ENCODE data around the gene CIB1.

Gene CIB1

GRCh38 chr15:90243943-90244639 lies 10.3 kb upstream of the CIB1 start:
- H3K27ac ChIP-seq (ENCODE audit: insufficient read depth in 1 of 2, low read depth in 1 of 2, low read length in 2 of 2, poor library complexity in 1 of 2, severe bottlenecking in 2 of 2): no peak overlapping the region
- H3K4me1 ChIP-seq (ENCODE audit: control extremely low read depth in 1 of 4, control insufficient read depth in 4 of 4, insufficient read depth in 4 of 4, low read length in 3 of 4): peaks cover 0 to 4% (median under 1%) of the 10 kb centered on the region in 4 experiments
- ChIA-PET POLR2A (no interaction called here), CTCF (no interaction called here)
- H3K9me3 ChIP-seq (ENCODE audit: control extremely low read depth in 1 of 5, control insufficient read depth in 4 of 5, insufficient read depth in 2 of 5, low read depth in 1 of 5, low read length in 4 of 5): no peaks in the 10 kb centered on the region
- DNase-seq: no peak
- H3K4me3 ChIP-seq (ENCODE audit: control insufficient read depth in 1 of 7, extremely low read depth in 1 of 7, insufficient read depth in 4 of 7, low read depth in 2 of 7, low read length in 6 of 7): no peak overlapping the region
- peaks cover 0 to 14% (median 1%) of the 10 kb centered on the region in 4 experiments for H3K36me3 ChIP-seq (ENCODE audit: control insufficient read depth in 4 of 4, insufficient read depth in 4 of 4, low read length in 3 of 4)
- H3K27me3 ChIP-seq (replicated peaks in 2 of 5; ENCODE audit: control insufficient read depth in 4 of 5, insufficient read depth in 5 of 5, low read length in 4 of 5): no peaks in the 10 kb centered on the region
- 96% methylated on average over 7 of the region's 10 CpGs for WGBS (ENCODE audit: insufficient coverage)

- Histone ChIP-seq H3K4me1 (ENCODE audit: control extremely low read depth in 1 of 4, control insufficient read depth in 4 of 4, insufficient read depth in 4 of 4, low read length in 3 of 4) (no peaks in the 10 kb centered on the region), H3K36me3 (ENCODE audit: control insufficient read depth in 4 of 4, insufficient read depth in 4 of 4, low read length in 3 of 4) (peaks cover 0 to 25% (median 7%) of the 10 kb centered on the region in 4 experiments), H3K9me3 (ENCODE audit: control extremely low read depth in 1 of 5, control insufficient read depth in 4 of 5, insufficient read depth in 2 of 5, low read depth in 1 of 5, low read length in 4 of 5) (no peaks in the 10 kb centered on the region), H3K27ac (ENCODE audit: insufficient read depth in 1 of 2, low read depth in 1 of 2, low read length in 2 of 2, poor library complexity in 1 of 2, severe bottlenecking in 2 of 2) (peak overlapping the region in 1 of 2 experiments; percentile 14), H3K4me3 (ENCODE audit: control insufficient read depth in 1 of 7, extremely low read depth in 1 of 7, insufficient read depth in 4 of 7, low read depth in 2 of 7, low read length in 6 of 7) (no peak overlapping the region), H3K27me3 (replicated peaks in 2 of 5; ENCODE audit: control insufficient read depth in 4 of 5, insufficient read depth in 5 of 5, low read length in 4 of 5) (no peaks in the 10 kb centered on the region)
- DNase-seq: no peak
- CTCF ChIA-PET: interaction anchor here (0.8 to 1.3 kb wide), 3 partner anchors 8 to 1609 kb away, joined by 3 to 5 read pairs (median 3); partner anchors contain the start of gene TTLL13
- POLR2A ChIA-PET: no interaction called here
- 89% methylated on average over 21 of the region's 22 CpGs for WGBS (ENCODE audit: insufficient coverage)
These were observed 7.8 kb upstream of the CIB1 start for GRCh38 chr15:90241343-90242192.

GRCh38 chr15:90240856-90241255 lies 7.1 kb upstream of the CIB1 start:
- POLR2A ChIA-PET: no interaction called here
- Histone ChIP-seq H3K4me3 (ENCODE audit: control insufficient read depth in 1 of 7, extremely low read depth in 1 of 7, insufficient read depth in 4 of 7, low read depth in 2 of 7, low read length in 6 of 7) (no peak overlapping the region), H3K27me3 (replicated peaks in 2 of 5; ENCODE audit: control insufficient read depth in 4 of 5, insufficient read depth in 5 of 5, low read length in 4 of 5) (no peaks in the 10 kb centered on the region), H3K36me3 (ENCODE audit: control insufficient read depth in 4 of 4, insufficient read depth in 4 of 4, low read length in 3 of 4) (peaks cover 0 to 30% (median 7%) of the 10 kb centered on the region in 4 experiments), H3K27ac (ENCODE audit: insufficient read depth in 1 of 2, low read depth in 1 of 2, low read length in 2 of 2, poor library complexity in 1 of 2, severe bottlenecking in 2 of 2) (peak overlapping the region in 1 of 2 experiments; percentile 14), H3K4me1 (ENCODE audit: control extremely low read depth in 1 of 4, control insufficient read depth in 4 of 4, insufficient read depth in 4 of 4, low read length in 3 of 4) (no peaks in the 10 kb centered on the region), H3K9me3 (ENCODE audit: control extremely low read depth in 1 of 5, control insufficient read depth in 4 of 5, insufficient read depth in 2 of 5, low read depth in 1 of 5, low read length in 4 of 5) (no peaks in the 10 kb centered on the region)
- WGBS (ENCODE audit: insufficient coverage): 97% methylated on average over 8 of the region's 8 CpGs
- CTCF ChIA-PET: interaction anchor here (0.9 to 1.5 kb wide), 3 partner anchors 9 to 1610 kb away, joined by 3 to 5 read pairs (median 4); partner anchors contain the start of gene TTLL13
- no peak for DNase-seq

- CTCF ChIA-PET: interaction anchor here (1.5 to 2.1 kb wide), 3 partner anchors 9 to 54 kb away, joined by 4 to 11 read pairs (median 6); partner anchors contain the start of gene TTLL13
- peaks cover 0 to 30% (median 7%) of the 10 kb centered on the region in 4 experiments for H3K36me3 ChIP-seq (ENCODE audit: control insufficient read depth in 4 of 4, insufficient read depth in 4 of 4, low read length in 3 of 4)
- DNase-seq: no peak
- POLR2A ChIA-PET: no interaction called here
- no peaks in the 10 kb centered on the region for H3K27me3 ChIP-seq (replicated peaks in 2 of 5; ENCODE audit: control insufficient read depth in 4 of 5, insufficient read depth in 5 of 5, low read length in 4 of 5)
- 100% methylated on average over 1 of the region's 3 CpGs for WGBS (ENCODE audit: insufficient coverage)
- H3K4me3 ChIP-seq (ENCODE audit: control insufficient read depth in 1 of 7, extremely low read depth in 1 of 7, insufficient read depth in 4 of 7, low read depth in 2 of 7, low read length in 6 of 7): no peak overlapping the region
- no peaks in the 10 kb centered on the region for H3K9me3 ChIP-seq (ENCODE audit: control extremely low read depth in 1 of 5, control insufficient read depth in 4 of 5, insufficient read depth in 2 of 5, low read depth in 1 of 5, low read length in 4 of 5)
- H3K27ac ChIP-seq (ENCODE audit: insufficient read depth in 1 of 2, low read depth in 1 of 2, low read length in 2 of 2, poor library complexity in 1 of 2, severe bottlenecking in 2 of 2): no peak overlapping the region
- peaks cover 3 to 7% (median 5%) of the 10 kb centered on the region in 4 experiments for H3K4me1 ChIP-seq (ENCODE audit: control extremely low read depth in 1 of 4, control insufficient read depth in 4 of 4, insufficient read depth in 4 of 4, low read length in 3 of 4)
These were observed 5.6 kb upstream of the CIB1 start for GRCh38 chr15:90239371-90239770.

DNA sequence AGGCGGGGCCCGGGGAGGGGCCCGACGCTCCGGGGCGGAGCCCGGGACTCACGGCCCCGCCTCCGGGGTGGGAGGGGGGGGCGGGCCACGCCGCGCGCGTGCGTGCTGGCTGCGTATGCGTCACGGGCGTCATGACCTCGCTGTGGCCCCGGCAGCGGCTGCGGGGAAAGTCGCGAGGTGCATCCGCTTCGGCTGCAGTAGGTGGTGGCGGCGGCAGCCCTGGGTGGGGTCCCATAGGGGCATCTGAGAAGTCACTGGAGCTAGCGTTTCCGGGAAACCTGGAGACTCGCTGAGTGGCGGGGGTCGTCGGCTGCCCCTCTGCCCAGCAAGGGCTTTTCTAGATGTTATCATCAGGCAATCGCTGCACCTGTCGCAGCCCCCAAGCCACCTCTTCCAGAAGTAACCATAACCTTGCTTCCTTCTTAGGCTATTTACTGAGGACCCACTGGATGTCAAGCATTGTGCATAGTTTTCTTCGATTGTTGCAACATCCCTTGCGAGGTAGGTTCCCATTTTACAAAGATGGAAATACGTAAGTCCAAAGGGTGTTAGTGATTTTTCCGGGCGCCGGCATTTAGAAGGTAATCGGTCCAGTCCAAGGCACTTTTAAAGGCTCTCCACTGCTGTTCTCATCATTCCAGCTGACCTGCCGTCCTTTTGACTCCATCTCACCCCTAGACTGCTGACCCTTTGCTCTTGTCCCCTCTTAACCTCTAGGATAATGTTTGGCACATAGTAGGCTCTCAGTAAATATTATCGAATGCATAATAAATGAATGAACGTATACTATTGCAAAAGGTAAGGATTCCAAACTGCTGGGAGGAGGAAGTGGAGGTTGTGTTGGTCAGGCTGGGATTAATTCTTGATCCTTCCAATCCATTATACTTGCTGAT lies 601 bp upstream of the CIB1 start, which contains the start of gene GDPGP1:
Gene GDPGP1 (plus strand): TSS at position 114 of the 893 bp plus-strand sequence. CDS start 6,700 bp downstream, outside the sequence.
- 3% methylated on average over 45 of the region's 49 CpGs for WGBS (ENCODE audit: insufficient coverage)
- no peaks in the 10 kb centered on the region for H3K27me3 ChIP-seq (replicated peaks in 2 of 5; ENCODE audit: control insufficient read depth in 4 of 5, insufficient read depth in 5 of 5, low read length in 4 of 5)
- POLR2A ChIA-PET: interaction anchor here (1.2 to 1.6 kb wide), 2 partner anchors 15 to 32 kb away, joined by 4 read pairs; partner anchors contain the start of gene TTLL13
- peaks cover 7 to 34% (median 22%) of the 10 kb centered on the region in 4 experiments for H3K4me1 ChIP-seq (ENCODE audit: control extremely low read depth in 1 of 4, control insufficient read depth in 4 of 4, insufficient read depth in 4 of 4, low read length in 3 of 4)
- no peak for DNase-seq
- H3K9me3 ChIP-seq (ENCODE audit: control extremely low read depth in 1 of 5, control insufficient read depth in 4 of 5, insufficient read depth in 2 of 5, low read depth in 1 of 5, low read length in 4 of 5): no peaks in the 10 kb centered on the region
- H3K27ac ChIP-seq (ENCODE audit: insufficient read depth in 1 of 2, low read depth in 1 of 2, low read length in 2 of 2, poor library complexity in 1 of 2, severe bottlenecking in 2 of 2): peak within 1 kb of the TSS; percentile 75 to 85
- peak within 1 kb of the TSS; percentile 76 to 88 (median 88) for H3K4me3 ChIP-seq (ENCODE audit: control insufficient read depth in 1 of 7, extremely low read depth in 1 of 7, insufficient read depth in 4 of 7, low read depth in 2 of 7, low read length in 6 of 7)
- CTCF ChIA-PET: interaction anchor here (1.1 to 4.6 kb wide), 8 partner anchors 12 to 89 kb away, joined by 3 to 26 read pairs (median 4); partner anchors contain the start of gene TTLL13
- H3K36me3 ChIP-seq (ENCODE audit: control insufficient read depth in 4 of 4, insufficient read depth in 4 of 4, low read length in 3 of 4): peaks cover 2 to 39% (median 25%) of the 10 kb centered on the region in 4 experiments

- WGBS (ENCODE audit: insufficient coverage): 18% methylated on average over 9 of the region's 9 CpGs
- POLR2A ChIA-PET: interaction anchor here (0.6 to 1.6 kb wide), 3 partner anchors 16 to 33 kb away, joined by 3 to 4 read pairs (median 4); partner anchors contain the start of gene TTLL13
- H3K27me3 ChIP-seq (replicated peaks in 2 of 5; ENCODE audit: control insufficient read depth in 4 of 5, insufficient read depth in 5 of 5, low read length in 4 of 5): no peaks in the 10 kb centered on the region
- H3K4me3 ChIP-seq (ENCODE audit: control insufficient read depth in 1 of 7, extremely low read depth in 1 of 7, insufficient read depth in 4 of 7, low read depth in 2 of 7, low read length in 6 of 7): peak overlapping the region; percentile 76 to 88 (median 86)
- DNase-seq: peak in 1 of 3 donors; percentile 38
- H3K9me3 ChIP-seq (ENCODE audit: control extremely low read depth in 1 of 5, control insufficient read depth in 4 of 5, insufficient read depth in 2 of 5, low read depth in 1 of 5, low read length in 4 of 5): no peaks in the 10 kb centered on the region
- peaks cover 0 to 44% (median 30%) of the 10 kb centered on the region in 4 experiments for H3K36me3 ChIP-seq (ENCODE audit: control insufficient read depth in 4 of 4, insufficient read depth in 4 of 4, low read length in 3 of 4)
- CTCF ChIA-PET: interaction anchor here (1.0 to 4.6 kb wide), 13 partner anchors 11 to 87 kb away, joined by 3 to 26 read pairs (median 4); partner anchors contain the start of genes SEMA4B and TTLL13
- peak overlapping the region; percentile 75 to 85 for H3K27ac ChIP-seq (ENCODE audit: insufficient read depth in 1 of 2, low read depth in 1 of 2, low read length in 2 of 2, poor library complexity in 1 of 2, severe bottlenecking in 2 of 2)
- H3K4me1 ChIP-seq (ENCODE audit: control extremely low read depth in 1 of 4, control insufficient read depth in 4 of 4, insufficient read depth in 4 of 4, low read length in 3 of 4): peaks cover 7 to 34% (median 22%) of the 10 kb centered on the region in 4 experiments
These were observed 777 bp downstream of the CIB1 start for GRCh38 chr15:90232941-90233386.

Data from common myeloid progenitor, CD34-positive (primary cell).